ENCODE measurements around the gene CCDC179.

Gene CCDC179

GRCh38 chr11:22807855-22808570 lies 52.3 kb downstream of the CCDC179 start:
- DNase-seq, result peak; percentile 47

GRCh38 chr11:22807391-22807790 lies 52.9 kb downstream of the CCDC179 start:
- DNase-seq, result no peak

GRCh38 chr11:22802861-22803260 lies 57.4 kb downstream of the CCDC179 start:
- DNase-seq, result no peak

- no peak for DNase-seq
Measured at GRCh38 chr11:22800482-22800881, 59.8 kb downstream of the CCDC179 start.

GRCh38 chr11:22798901-22799300 lies 61.4 kb downstream of the CCDC179 start:
- no peak for DNase-seq

- DNase-seq, result no peak
Measured at GRCh38 chr11:22797047-22797446, 63.2 kb downstream of the CCDC179 start.

Data from fibroblast of upper back skin (primary cell).